K562 treated with DMSO at 1 percent for 48 hours (cell line): ENCODE data around the gene BTNL9. TPM values are rescaled to one million over a fixed set of nuclear protein-coding genes. Genes with fewer than 3 reads are reported as not detected.

Experiments used
- total RNA-seq: library from RNA; unstranded; fragments of 300-600 nt; gene quantifications from 2 replicates; pipeline ENCODE4 v1.2.3, GENCODE V29; 2022; ENCODE audit warnings: low replicate concordance; ENCODE audit errors: extremely low read depth

The BTNL9 gene
- total RNA-seq = not detected in 2 replicates

DNA sequence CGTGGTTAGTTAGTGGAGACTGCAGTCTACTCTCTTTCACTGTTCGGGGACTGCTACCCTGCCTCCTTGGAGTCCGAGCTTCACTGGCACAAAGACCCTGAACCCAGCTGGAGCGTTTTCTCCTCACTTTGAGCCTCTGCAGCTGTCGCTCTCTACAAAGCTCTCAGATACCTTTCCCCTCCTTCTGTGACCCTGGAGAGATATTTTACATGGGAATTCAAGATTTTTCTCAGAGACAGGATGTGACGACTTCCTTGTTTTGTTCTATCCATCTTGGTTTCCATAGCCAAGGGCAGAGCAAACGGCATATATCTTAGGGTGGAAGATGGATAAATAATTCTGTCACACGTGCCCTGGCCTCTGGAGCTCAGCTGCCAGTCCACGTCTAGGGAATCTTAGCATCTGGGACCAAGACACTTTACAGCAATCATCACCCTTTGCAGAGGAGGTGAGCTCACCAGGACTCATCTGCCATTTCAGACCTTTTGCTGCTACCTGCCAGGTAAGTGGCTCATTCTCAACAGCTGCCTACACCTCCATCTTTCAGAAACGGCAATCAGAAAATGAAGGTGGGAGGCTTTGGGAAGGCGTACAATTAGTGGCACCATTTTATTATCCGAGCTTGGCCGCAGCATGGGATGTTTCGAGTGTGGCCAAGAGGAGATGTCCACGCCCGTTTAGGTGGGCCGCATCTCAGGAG lies at the start of gene BTNL9:
TSS of gene BTNL9 (plus strand) at position 336 of the 700 bp plus-strand sequence. CDS start 5,224 bp downstream, outside the sequence.

Other genes starting within 250 kb of the BTNL9 start
- gene MGAT1, start 237.5 kb upstream of the BTNL9 start, total RNA-seq = not detected in 2 replicates
- gene ZFP62, start 179.0 kb upstream of the BTNL9 start, total RNA-seq = not detected in 2 replicates
- gene BTNL8, start 141.1 kb upstream of the BTNL9 start, total RNA-seq = not detected in 2 replicates
- gene BTNL3, start 51.4 kb upstream of the BTNL9 start, total RNA-seq = not detected in 2 replicates
- gene OR2V1, start 90.9 kb downstream of the BTNL9 start, total RNA-seq = not detected in 2 replicates
- not detected in 2 replicates for gene OR2V2, start 107.3 kb downstream of the BTNL9 start, total RNA-seq
- not detected in 2 replicates for gene TRIM7, start 164.9 kb downstream of the BTNL9 start, total RNA-seq
- gene TRIM41, start 183.0 kb downstream of the BTNL9 start, total RNA-seq = not detected in 2 replicates
- gene RACK1, start 203.6 kb downstream of the BTNL9 start, total RNA-seq = 4,378 and 11,171 TPM in 2 replicates
- not detected in 2 replicates for gene TRIM52, start 220.9 kb downstream of the BTNL9 start, total RNA-seq